Mammary epithelial cell (primary cell): ENCODE data around the gene ABCB8.

Experiments
- EZH2 ChIP-seq: IDR thresholded peaks from 2 replicates; pipeline ENCODE4 v1.6.1; 2012; ENCODE audit warnings: low read length, inconsistent platforms, borderline replicate concordance
- TF ChIP-seq, protein P1 (sequence below), 2 donors: IDR thresholded peaks in 1 of 2; conservative IDR thresholded peaks in 1 of 2; 2 replicates each; pipeline ENCODE4 v1.5.1; 2011 to 2012; ENCODE audit warnings: inconsistent platforms in 2 of 2, low read length in 2 of 2, mild to moderate bottlenecking in 2 of 2, control low read depth in 1 of 2, low read depth in 1 of 2; ENCODE audit not compliant: insufficient read depth in 1 of 2; ENCODE audit errors: extremely low read depth in 1 of 2

DNA sequence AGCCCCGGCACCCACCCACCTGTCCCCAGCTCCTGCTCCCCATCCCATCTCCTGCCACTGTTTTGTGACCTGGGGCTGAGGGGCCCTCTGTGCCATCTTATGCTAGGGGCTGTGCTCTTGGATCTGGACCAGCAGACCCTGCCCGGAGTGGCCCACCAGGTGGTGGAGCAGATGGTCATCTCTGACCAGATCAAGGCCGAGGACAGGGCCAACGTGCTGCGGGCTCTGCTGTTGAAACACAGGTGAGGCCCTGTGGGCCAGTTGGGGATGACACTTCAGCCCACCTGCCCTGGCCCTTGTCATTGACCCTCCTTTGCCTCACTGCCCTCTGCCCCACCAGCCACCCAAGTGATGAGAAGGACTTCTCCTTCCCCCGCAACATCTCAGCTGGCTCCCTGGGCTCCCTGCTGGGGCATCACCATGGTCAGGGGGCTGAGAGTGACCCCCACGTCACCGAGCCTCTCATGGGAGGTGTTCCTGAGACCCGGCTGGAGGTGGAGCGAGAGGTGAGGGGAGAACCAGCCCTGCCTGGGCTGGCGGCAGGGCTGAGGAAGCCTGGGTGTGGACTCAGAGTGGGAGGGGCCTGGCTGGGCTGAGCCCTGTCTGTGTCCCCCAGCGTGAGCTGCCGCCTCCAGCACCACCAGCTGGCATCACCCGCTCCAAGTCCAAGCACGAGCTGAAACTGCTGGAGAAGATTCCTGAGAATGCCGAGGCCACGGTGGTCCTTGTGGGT is 41.8 kb downstream of the ABCB8 start:
- TF ChIP-seq, protein P1, sequence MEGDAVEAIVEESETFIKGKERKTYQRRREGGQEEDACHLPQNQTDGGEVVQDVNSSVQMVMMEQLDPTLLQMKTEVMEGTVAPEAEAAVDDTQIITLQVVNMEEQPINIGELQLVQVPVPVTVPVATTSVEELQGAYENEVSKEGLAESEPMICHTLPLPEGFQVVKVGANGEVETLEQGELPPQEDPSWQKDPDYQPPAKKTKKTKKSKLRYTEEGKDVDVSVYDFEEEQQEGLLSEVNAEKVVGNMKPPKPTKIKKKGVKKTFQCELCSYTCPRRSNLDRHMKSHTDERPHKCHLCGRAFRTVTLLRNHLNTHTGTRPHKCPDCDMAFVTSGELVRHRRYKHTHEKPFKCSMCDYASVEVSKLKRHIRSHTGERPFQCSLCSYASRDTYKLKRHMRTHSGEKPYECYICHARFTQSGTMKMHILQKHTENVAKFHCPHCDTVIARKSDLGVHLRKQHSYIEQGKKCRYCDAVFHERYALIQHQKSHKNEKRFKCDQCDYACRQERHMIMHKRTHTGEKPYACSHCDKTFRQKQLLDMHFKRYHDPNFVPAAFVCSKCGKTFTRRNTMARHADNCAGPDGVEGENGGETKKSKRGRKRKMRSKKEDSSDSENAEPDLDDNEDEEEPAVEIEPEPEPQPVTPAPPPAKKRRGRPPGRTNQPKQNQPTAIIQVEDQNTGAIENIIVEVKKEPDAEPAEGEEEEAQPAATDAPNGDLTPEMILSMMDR (conservative IDR thresholded peaks at IDR 0.05 in 1 of 2, IDR thresholded peaks at IDR 0.05 in 1 of 2; ENCODE audit: extremely low read depth in 1 of 2, insufficient read depth in 1 of 2, low read depth in 1 of 2, low read length in 2 of 2), result no peak
- no peak for TF ChIP-seq EZH2
